Gastroesophageal sphincter (tissue), 4 donors: ENCODE data around the gene FAXDC2. TPM values are rescaled to one million over a fixed set of nuclear protein-coding genes. Genes with fewer than 3 reads are reported as not detected.
A peak's percentile ranks its signal among the peaks of the same experiment; 100 is the strongest.

Experiments used
- ATAC-seq: fragments of 150-250 bp; one replicate; pipeline ENCODE4 v1.9.1; 2016; ENCODE audit warnings: mild to moderate bottlenecking, moderate library complexity
- H3K27ac ChIP-seq, 4 donors: fragments of 200-600 bp; sonication (generic) in 3 of 4; 1 replicate in 3 of 4; 2 replicates in 1 of 4; pipeline ENCODE4 v1.5.1; 2016 to 2019
- H3K27me3 ChIP-seq: fragments of 200-600 bp; sonication (generic); one replicate; pipeline ENCODE4 v1.5.1; 2019
- H3K36me3 ChIP-seq, 2 donors: fragments of 200-600 bp; sonication (generic); one replicate each; pipeline ENCODE4 v1.5.1; 2019; ENCODE audit warnings: control low read depth in 1 of 2
- H3K4me1 ChIP-seq, 3 donors: fragments of 200-600 bp; sonication (generic); 1 replicate in 2 of 3; 2 replicates in 1 of 3; pipeline ENCODE4 v1.5.1; 2016 to 2019; ENCODE audit warnings: control low read depth in 2 of 3
- H3K4me3 ChIP-seq, 2 donors: fragments of 200-600 bp; sonication (generic); one replicate each; pipeline ENCODE4 v1.5.1; 2019; ENCODE audit warnings: mild to moderate bottlenecking in 1 of 2, moderate library complexity in 1 of 2
- H3K9me3 ChIP-seq, 3 donors: fragments of 200-600 bp; sonication (generic); one replicate each; pipeline ENCODE4 v1.5.1; 2017 to 2019; ENCODE audit warnings: control low read depth in 2 of 3
- CTCF ChIP-seq, 4 experiments: fragments of 200-600 bp in 2 of 4; fragments of 450-650 bp in 2 of 4; sonication (generic) in 1 of 4; IDR thresholded peaks; one replicate each; pipeline ENCODE4 v1.5.1; 2017 to 2019; ENCODE audit warnings: antibody characterized with exemption in 4 of 4, mild to moderate bottlenecking in 2 of 4, moderate library complexity in 2 of 4
- EP300 ChIP-seq: sonication (generic); formaldehyde crosslinking; IDR thresholded peaks from one replicate; pipeline ENCODE4 v1.6.1; 2017; ENCODE audit warnings: antibody characterized with exemption, mild to moderate bottlenecking
- POLR2A ChIP-seq, 2 donors: fragments of 450-650 bp; IDR thresholded peaks; one replicate each; pipeline ENCODE4 v1.6.1; 2017; ENCODE audit warnings: antibody characterized with exemption in 2 of 2, mild to moderate bottlenecking in 2 of 2, moderate library complexity in 1 of 2
- POLR2AphosphoS5 ChIP-seq: sonication (generic); formaldehyde crosslinking; IDR thresholded peaks from one replicate; pipeline ENCODE4 v1.6.1; 2017; ENCODE audit warnings: antibody characterized with exemption
- WGBS, 2 donors: methylation state at CpG; one replicate each; pipeline ENCODE4 v1.1.5; 2018; ENCODE audit warnings: low coverage in 1 of 2; 5-methylcytosine and 5-hydroxymethylcytosine counted together
- total RNA-seq, 4 donors: library from RNA; depleted of rRNA; stranded (reverse); fragments of >200 nt; gene quantifications; one replicate each; pipeline ENCODE4 v1.1.0, GENCODE V29; 2016

The FAXDC2 gene
- total RNA-seq, 4 donors from 2014 or later: 26.6 to 75.5 (median 46.4) TPM

GRCh38 chr5:154865466-154866184 is 15.2 kb upstream of the FAXDC2 start:
- Histone ChIP-seq H3K27ac (peak overlapping the region in 1 of 4 donors; percentile 4), H3K9me3 (no peaks in the 10 kb centered on the region), H3K4me3 (no peak overlapping the region), H3K27me3 (no peaks in the 10 kb centered on the region), H3K4me1 (peaks cover 0 to 45% (median 11%) of the 10 kb centered on the region in 3 donors), H3K36me3 (peaks cover 0 to 61% of the 10 kb centered on the region in 2 donors)
- 35 to 55% methylated on average over 5 of the region's 5 CpGs for WGBS, 2 donors
- TF ChIP-seq POLR2AphosphoS5 (no peak), POLR2A (IDR thresholded peaks at IDR 0.05) (no peak), EP300 (no peak), CTCF (IDR thresholded peaks at IDR 0.05) (no peak)
- no peak for ATAC-seq

GRCh38 chr5:154863291-154864080 is 13.1 kb upstream of the FAXDC2 start:
- no peak overlapping the region for H3K4me3 ChIP-seq
- H3K27ac ChIP-seq: no peak overlapping the region
- H3K4me1 ChIP-seq: peaks cover 0 to 61% (median 20%) of the 10 kb centered on the region in 3 donors
- H3K9me3 ChIP-seq: no peaks in the 10 kb centered on the region
- peaks cover 0 to 52% of the 10 kb centered on the region in 2 donors for H3K36me3 ChIP-seq
- no peaks in the 10 kb centered on the region for H3K27me3 ChIP-seq
- TF ChIP-seq EP300 (no peak), POLR2AphosphoS5 (no peak), CTCF (IDR thresholded peaks at IDR 0.05) (no peak), POLR2A (IDR thresholded peaks at IDR 0.05) (no peak)
- 80 to 91% methylated on average over 7 of the region's 7 CpGs for WGBS, 2 donors
- no peak for ATAC-seq

- no peak for ATAC-seq
- TF ChIP-seq CTCF (IDR thresholded peaks at IDR 0.05) (no peak), EP300 (no peak), POLR2AphosphoS5 (no peak), POLR2A (IDR thresholded peaks at IDR 0.05) (no peak)
- Histone ChIP-seq H3K27ac (no peak overlapping the region), H3K4me1 (peaks cover 0 to 61% (median 20%) of the 10 kb centered on the region in 3 donors), H3K4me3 (no peak overlapping the region), H3K36me3 (peaks cover 0 to 44% of the 10 kb centered on the region in 2 donors), H3K27me3 (no peaks in the 10 kb centered on the region), H3K9me3 (no peaks in the 10 kb centered on the region)
- WGBS, 2 donors: 70 to 83% methylated on average over 2 of the region's 2 CpGs
Observed at GRCh38 chr5:154862766-154863165, 12.4 kb upstream of the FAXDC2 start.

- no peak for ATAC-seq
- 80 to 92% methylated on average over 4 to 5 of the region's 8 CpGs for WGBS, 2 donors
- no peak overlapping the region for H3K27ac ChIP-seq
- H3K27me3 ChIP-seq: no peaks in the 10 kb centered on the region
- TF ChIP-seq CTCF (IDR thresholded peaks at IDR 0.05) (no peak), EP300 (no peak), POLR2AphosphoS5 (no peak)
- peaks cover 0 to 63% (median 20%) of the 10 kb centered on the region in 3 donors for H3K4me1 ChIP-seq
- H3K9me3 ChIP-seq: no peaks in the 10 kb centered on the region
- H3K36me3 ChIP-seq: peaks cover 0 to 39% of the 10 kb centered on the region in 2 donors
- H3K4me3 ChIP-seq: no peak overlapping the region
Observed at GRCh38 chr5:154861946-154862345, 11.5 kb upstream of the FAXDC2 start.
